Activated naive CD8-positive, alpha-beta T cell (primary cell): ENCODE results near the gene IMP3.
"Not testable (repeated sequence)": the region's sequence is repeated elsewhere in the genome, so short reads cannot be mapped to it uniquely, and the experiment has no call there.

Experiments used
- H3K27ac Mint-ChIP-seq: one replicate; pipeline ENCODE4 v1.8.0; 2021; ENCODE audit warnings: mixed read lengths
- H3K27me3 Mint-ChIP-seq: one replicate; pipeline ENCODE4 v1.8.0; 2021; ENCODE audit warnings: mixed read lengths
- H3K36me3 Mint-ChIP-seq: one replicate; pipeline ENCODE4 v1.8.0; 2021; ENCODE audit warnings: mixed read lengths
- H3K4me1 Mint-ChIP-seq: one replicate; pipeline ENCODE4 v1.8.0; 2021; ENCODE audit warnings: low read depth, mixed read lengths
- H3K4me3 Mint-ChIP-seq: one replicate; pipeline ENCODE4 v1.8.0; 2021; ENCODE audit warnings: mild to moderate bottlenecking, mixed read lengths
- H3K9me3 Mint-ChIP-seq: one replicate; pipeline ENCODE4 v1.8.0; 2021; ENCODE audit warnings: low read depth, mixed read lengths

Gene IMP3

GRCh38 chr15:75648156-75649000 is 8.4 kb upstream of the IMP3 start:
- no peaks in the 10 kb centered on the region for H3K9me3 Mint-ChIP-seq
- no peaks in the 10 kb centered on the region for H3K27me3 Mint-ChIP-seq
- no peaks in the 10 kb centered on the region for H3K36me3 Mint-ChIP-seq
- peak overlapping the region; percentile 83 for H3K4me3 Mint-ChIP-seq
- peaks cover 27% of the 10 kb centered on the region for H3K4me1 Mint-ChIP-seq
- peak overlapping the region; percentile 76 for H3K27ac Mint-ChIP-seq

DNA sequence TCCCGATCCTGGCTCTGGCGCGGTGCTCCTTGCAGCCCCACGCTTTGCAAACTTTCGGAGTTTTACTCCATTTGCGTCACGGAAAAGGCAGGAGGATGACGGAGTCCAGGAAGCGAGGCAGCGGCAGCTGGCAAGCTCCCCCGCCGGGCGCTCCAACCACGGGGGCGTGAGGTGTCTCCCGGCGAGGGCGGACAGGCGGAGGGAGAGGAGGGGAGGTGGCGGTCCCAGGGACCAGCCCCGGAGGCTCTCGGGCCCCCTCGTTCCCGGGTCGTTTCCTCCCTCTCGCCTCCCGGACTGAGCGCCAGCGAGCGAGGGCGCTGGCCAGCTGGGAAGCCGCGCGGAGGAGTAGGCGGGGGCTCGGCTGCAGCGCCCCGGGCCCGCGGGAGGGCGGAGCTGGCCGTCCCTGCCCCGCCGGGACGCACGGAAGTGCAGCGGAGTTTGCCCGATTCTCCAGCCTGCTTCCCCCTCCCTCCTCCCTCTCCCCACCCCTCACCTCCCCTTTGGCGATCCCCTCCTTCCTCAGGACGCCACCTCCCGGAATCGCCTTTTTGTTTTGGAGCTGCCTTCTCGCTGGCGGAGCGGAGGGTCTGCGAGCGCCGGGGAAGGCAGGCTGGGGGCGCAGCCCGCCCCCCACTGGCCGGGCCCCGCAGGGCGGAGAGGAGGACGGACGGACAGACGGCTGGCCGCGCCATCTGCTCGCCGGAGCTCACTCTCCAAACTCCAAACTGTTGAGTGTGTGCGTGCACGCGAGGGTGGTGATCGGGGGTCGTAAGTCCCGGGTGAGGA is 7.5 kb upstream of the IMP3 start, which contains the start of gene SNX33:
SNX33 (plus strand) TSS at position 543 of the 786 bp plus-strand sequence. CDS start 1,191 bp downstream, outside the sequence.
- H3K9me3 Mint-ChIP-seq = no peaks in the 10 kb centered on the region
- peak within 1 kb of the TSS; percentile 76 for H3K27ac Mint-ChIP-seq
- H3K4me3 Mint-ChIP-seq = peak within 1 kb of the TSS; percentile 91
- H3K36me3 Mint-ChIP-seq = no peaks in the 10 kb centered on the region
- H3K27me3 Mint-ChIP-seq = no peaks in the 10 kb centered on the region
- peaks cover 28% of the 10 kb centered on the region for H3K4me1 Mint-ChIP-seq

GRCh38 chr15:75646944-75647364 is 6.9 kb upstream of the IMP3 start:
- H3K4me1 Mint-ChIP-seq = peaks cover 26% of the 10 kb centered on the region
- H3K36me3 Mint-ChIP-seq = no peaks in the 10 kb centered on the region
- no peaks in the 10 kb centered on the region for H3K27me3 Mint-ChIP-seq
- no peaks in the 10 kb centered on the region for H3K9me3 Mint-ChIP-seq
- H3K4me3 Mint-ChIP-seq = peak overlapping the region; percentile 91
- H3K27ac Mint-ChIP-seq = peak overlapping the region; percentile 61

DNA sequence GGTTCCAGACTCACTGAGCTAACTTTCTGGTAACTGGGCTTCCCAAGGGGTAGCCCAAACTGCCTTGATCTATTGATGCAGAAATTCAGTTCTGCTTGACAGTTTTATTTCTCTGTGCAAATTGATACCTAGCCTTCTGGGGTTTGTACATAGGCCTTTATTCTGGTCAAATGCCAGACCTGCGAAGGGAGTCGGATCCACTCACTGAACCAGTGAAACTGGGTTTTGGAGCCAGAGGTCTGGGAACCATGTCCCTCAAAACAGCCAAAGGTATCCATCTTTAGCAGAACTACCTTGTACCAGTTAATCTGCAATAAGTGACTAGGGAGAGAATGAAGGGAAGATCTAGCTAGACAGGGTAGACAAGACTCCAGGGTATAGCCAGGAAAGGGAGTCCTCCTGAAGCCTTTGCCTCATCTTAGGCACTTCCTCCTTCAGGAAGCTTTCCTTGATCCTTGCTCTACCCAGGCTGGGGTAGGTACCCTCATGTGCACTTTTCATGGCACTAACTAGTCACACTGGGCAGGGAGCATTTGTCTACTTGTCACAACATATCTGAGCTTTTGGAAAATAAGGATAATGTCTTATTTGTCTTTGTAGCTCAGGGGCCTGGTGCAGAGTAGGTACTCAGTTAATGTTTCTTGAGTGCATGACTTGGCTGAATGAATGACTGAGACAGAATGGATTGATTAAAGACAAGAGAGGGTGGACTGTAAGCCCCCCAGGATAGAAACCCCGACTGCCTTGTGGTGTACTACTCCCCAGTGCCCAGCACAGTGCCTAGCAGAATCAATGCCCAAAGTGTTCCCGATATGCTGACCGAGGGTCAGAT is 6.3 kb upstream of the IMP3 start:
- Mint-ChIP-seq H3K36me3 (no peaks in the 10 kb centered on the region), H3K27me3 (no peaks in the 10 kb centered on the region), H3K4me3 (peak overlapping the region; percentile 91), H3K9me3 (no peaks in the 10 kb centered on the region), H3K4me1 (peaks cover 21% of the 10 kb centered on the region), H3K27ac (peak overlapping the region; percentile 61)

GRCh38 chr15:75644376-75644775 is 4.4 kb upstream of the IMP3 start:
- Mint-ChIP-seq H3K27ac (no peak overlapping the region), H3K36me3 (no peaks in the 10 kb centered on the region), H3K27me3 (no peaks in the 10 kb centered on the region), H3K4me3 (no peak overlapping the region), H3K9me3 (no peaks in the 10 kb centered on the region), H3K4me1 (peaks cover 21% of the 10 kb centered on the region)

GRCh38 chr15:75641603-75642002 is 1.6 kb upstream of the IMP3 start:
- Mint-ChIP-seq H3K27me3 (no peaks in the 10 kb centered on the region), H3K4me3 (no peak overlapping the region), H3K4me1 (peaks cover 31% of the 10 kb centered on the region), H3K9me3 (no peaks in the 10 kb centered on the region), H3K36me3 (peaks cover 2% of the 10 kb centered on the region), H3K27ac (no peak overlapping the region)

DNA sequence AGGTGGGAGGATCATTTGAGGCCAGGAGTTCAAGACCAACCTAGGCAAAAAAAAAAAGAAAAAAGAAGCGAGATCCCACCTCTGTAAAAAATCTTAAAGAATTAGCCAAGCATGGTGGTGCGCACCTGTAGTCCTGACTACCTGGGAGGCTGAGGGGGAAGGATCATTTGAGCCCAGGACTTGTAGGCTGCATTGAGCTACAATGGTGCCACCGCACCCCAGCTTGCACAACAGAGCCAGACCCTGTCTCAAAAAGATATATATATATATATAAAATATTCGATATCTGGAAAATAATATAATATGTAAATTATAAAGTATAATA is 1.1 kb upstream of the IMP3 start:
- H3K27me3 Mint-ChIP-seq = no peaks in the 10 kb centered on the region
- H3K4me3 Mint-ChIP-seq = peak overlapping the region; percentile 99
- H3K27ac Mint-ChIP-seq = peak overlapping the region; percentile 97
- H3K4me1 Mint-ChIP-seq = peaks cover 29% of the 10 kb centered on the region
- peaks cover 2% of the 10 kb centered on the region for H3K36me3 Mint-ChIP-seq
- H3K9me3 Mint-ChIP-seq = no peaks in the 10 kb centered on the region

- Mint-ChIP-seq H3K4me3 (peak overlapping the region; percentile 99), H3K36me3 (peaks cover 2% of the 10 kb centered on the region), H3K4me1 (peaks cover 31% of the 10 kb centered on the region), H3K27me3 (no peaks in the 10 kb centered on the region), H3K9me3 (no peaks in the 10 kb centered on the region), H3K27ac (peak overlapping the region; percentile 97)
These were observed 607 bp upstream of the IMP3 start for GRCh38 chr15:75640483-75641178.

DNA sequence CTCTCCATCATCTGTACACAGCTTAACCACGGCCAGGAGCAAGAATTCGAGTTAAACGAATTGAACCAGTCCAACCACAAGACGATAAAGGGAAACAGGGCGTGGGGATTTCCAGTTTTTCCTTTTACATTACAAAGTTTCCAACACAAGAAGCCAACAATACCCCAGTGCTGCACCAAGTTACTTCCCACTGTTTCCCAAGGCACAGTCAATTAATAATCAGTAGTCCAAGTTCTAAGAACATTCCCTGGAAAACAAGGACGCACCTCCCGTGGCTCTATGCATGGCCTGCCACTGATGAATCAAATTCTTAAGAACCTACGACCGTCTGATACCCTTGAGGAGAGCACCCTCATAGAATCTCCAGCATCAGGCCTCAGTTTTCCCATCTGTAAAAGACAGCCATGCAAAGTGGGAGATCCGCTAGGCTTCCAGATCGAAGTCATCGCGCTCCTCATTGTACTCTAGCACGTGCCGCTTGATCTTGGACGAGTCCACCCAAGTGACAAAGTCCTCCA is 774 bp downstream of the IMP3 start:
- H3K27ac Mint-ChIP-seq = peak overlapping the region; percentile 97
- peak overlapping the region; percentile 99 for H3K4me3 Mint-ChIP-seq
- H3K9me3 Mint-ChIP-seq = no peaks in the 10 kb centered on the region
- H3K27me3 Mint-ChIP-seq = no peaks in the 10 kb centered on the region
- peaks cover 32% of the 10 kb centered on the region for H3K4me1 Mint-ChIP-seq
- peaks cover 2% of the 10 kb centered on the region for H3K36me3 Mint-ChIP-seq

GRCh38 chr15:75637245-75638009 is 2.6 kb downstream of the IMP3 start:
- peaks cover 31% of the 10 kb centered on the region for H3K4me1 Mint-ChIP-seq
- H3K36me3 Mint-ChIP-seq = peaks cover 2% of the 10 kb centered on the region
- H3K4me3 Mint-ChIP-seq = peak overlapping the region; percentile 99
- H3K9me3 Mint-ChIP-seq = no peaks in the 10 kb centered on the region
- H3K27me3 Mint-ChIP-seq = no peaks in the 10 kb centered on the region
- peak overlapping the region; percentile 36 for H3K27ac Mint-ChIP-seq

GRCh38 chr15:75636026-75636425 is 4.0 kb downstream of the IMP3 start:
- Mint-ChIP-seq H3K36me3 (peaks cover 2% of the 10 kb centered on the region), H3K4me1 (peaks cover 27% of the 10 kb centered on the region), H3K4me3 (peak overlapping the region; percentile 58), H3K9me3 (no peaks in the 10 kb centered on the region), H3K27me3 (no peaks in the 10 kb centered on the region), H3K27ac (no peak overlapping the region)

GRCh38 chr15:75633922-75634321 is 6.1 kb downstream of the IMP3 start:
- not testable (repeated sequence) for H3K9me3 Mint-ChIP-seq, H3K27me3 Mint-ChIP-seq, H3K4me3 Mint-ChIP-seq, H3K27ac Mint-ChIP-seq, H3K36me3 Mint-ChIP-seq
- H3K4me1 Mint-ChIP-seq = peaks cover 23% of the 10 kb centered on the region

- Mint-ChIP-seq H3K4me3 (no peak overlapping the region), H3K27me3 (no peaks in the 10 kb centered on the region), H3K4me1 (peaks cover 15% of the 10 kb centered on the region), H3K27ac (no peak overlapping the region), H3K9me3 (no peaks in the 10 kb centered on the region), H3K36me3 (no peaks in the 10 kb centered on the region)
These were observed 8.1 kb downstream of the IMP3 start for GRCh38 chr15:75631935-75632334.
